Measurements from ENCODE around the gene MAPKAP1. TPM values are rescaled to one million over a fixed set of nuclear protein-coding genes. Genes with fewer than 3 reads are reported as not detected.

Gene MAPKAP1
- total RNA-seq, 1 donor from 2014 or later: 56.6 TPM

DNA sequence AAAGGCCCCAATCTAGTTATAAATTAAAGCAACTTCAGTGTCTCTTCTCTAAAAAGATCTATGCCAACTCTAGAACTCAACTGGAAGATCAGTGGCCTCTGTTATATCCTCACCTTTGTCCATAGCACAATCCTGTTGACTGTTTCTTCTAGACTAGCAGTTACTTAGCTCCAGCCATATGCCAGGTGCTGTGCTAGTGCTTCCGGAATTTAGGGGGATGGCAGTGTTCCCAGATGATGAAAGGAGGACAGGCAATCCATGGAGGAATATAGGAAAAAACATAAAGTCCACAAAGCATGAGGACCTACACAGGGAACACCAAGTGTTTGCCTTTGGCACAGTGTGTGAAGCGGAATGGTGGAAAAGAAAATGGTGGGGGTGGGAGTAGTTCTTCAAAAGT, 214.3 kb downstream of the MAPKAP1 start:
- Mint-ChIP-seq H3K27me3 (ENCODE audit: insufficient read depth, low read depth) (peaks cover 6% of the 10 kb centered on the region), H3K4me1 (peaks cover 20% of the 10 kb centered on the region), H3K4me3 (no peak overlapping the region), H3K9me3 (no peaks in the 10 kb centered on the region), H3K36me3 (no peaks in the 10 kb centered on the region), H3K27ac (no peak overlapping the region)
- Histone ChIP-seq H3K36me3 (no peaks in the 10 kb centered on the region), H3K27me3 (no peaks in the 10 kb centered on the region), H3K9me3 (ENCODE audit: low read depth) (no peaks in the 10 kb centered on the region), H2AFZ (replicated peaks) (no peak overlapping the region), H3K9ac (no peak overlapping the region), H3K4me2 (no peak overlapping the region), H3F3A (ENCODE audit: low read depth) (no peaks in the 10 kb centered on the region), H3K27ac (no peak overlapping the region), H3K4me3 (no peak overlapping the region), H4K20me1 (ENCODE audit: low read depth) (no peaks in the 10 kb centered on the region), H3K79me2 (ENCODE audit: low read depth) (no peaks in the 10 kb centered on the region), H3K4me1 (peaks cover 8% of the 10 kb centered on the region)
- DNase-seq (ENCODE audit: low spot score): no peak
- TF ChIP-seq EZH2phosphoT487 (IDR thresholded peaks at IDR 0.05): no peak
- TF ChIP-seq, protein P1, sequence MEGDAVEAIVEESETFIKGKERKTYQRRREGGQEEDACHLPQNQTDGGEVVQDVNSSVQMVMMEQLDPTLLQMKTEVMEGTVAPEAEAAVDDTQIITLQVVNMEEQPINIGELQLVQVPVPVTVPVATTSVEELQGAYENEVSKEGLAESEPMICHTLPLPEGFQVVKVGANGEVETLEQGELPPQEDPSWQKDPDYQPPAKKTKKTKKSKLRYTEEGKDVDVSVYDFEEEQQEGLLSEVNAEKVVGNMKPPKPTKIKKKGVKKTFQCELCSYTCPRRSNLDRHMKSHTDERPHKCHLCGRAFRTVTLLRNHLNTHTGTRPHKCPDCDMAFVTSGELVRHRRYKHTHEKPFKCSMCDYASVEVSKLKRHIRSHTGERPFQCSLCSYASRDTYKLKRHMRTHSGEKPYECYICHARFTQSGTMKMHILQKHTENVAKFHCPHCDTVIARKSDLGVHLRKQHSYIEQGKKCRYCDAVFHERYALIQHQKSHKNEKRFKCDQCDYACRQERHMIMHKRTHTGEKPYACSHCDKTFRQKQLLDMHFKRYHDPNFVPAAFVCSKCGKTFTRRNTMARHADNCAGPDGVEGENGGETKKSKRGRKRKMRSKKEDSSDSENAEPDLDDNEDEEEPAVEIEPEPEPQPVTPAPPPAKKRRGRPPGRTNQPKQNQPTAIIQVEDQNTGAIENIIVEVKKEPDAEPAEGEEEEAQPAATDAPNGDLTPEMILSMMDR (IDR thresholded peaks at IDR 0.05): no peak
- no peak for TF ChIP-seq EZH2 (IDR thresholded peaks at IDR 0.05)

GRCh38 chr9:125487842-125488241, 219.2 kb downstream of the MAPKAP1 start:
- TF ChIP-seq, protein P1 (IDR thresholded peaks at IDR 0.05): no peak
- TF ChIP-seq EZH2phosphoT487 (IDR thresholded peaks at IDR 0.05) (no peak), EZH2 (IDR thresholded peaks at IDR 0.05) (no peak)
- no peak overlapping the region for H3K27ac Mint-ChIP-seq
- H3K9me3 Mint-ChIP-seq: no peaks in the 10 kb centered on the region
- no peaks in the 10 kb centered on the region for H3F3A ChIP-seq (ENCODE audit: low read depth)
- H3K4me1 ChIP-seq: no peaks in the 10 kb centered on the region
- no peak overlapping the region for H3K27ac ChIP-seq
- H3K36me3 Mint-ChIP-seq: no peaks in the 10 kb centered on the region
- no peak overlapping the region for H3K9ac ChIP-seq
- no peak overlapping the region for H2AFZ ChIP-seq (replicated peaks)
- H3K4me3 ChIP-seq: no peak overlapping the region
- H4K20me1 ChIP-seq (ENCODE audit: low read depth): peaks cover 5% of the 10 kb centered on the region
- no peak overlapping the region for H3K4me2 ChIP-seq
- DNase-seq (ENCODE audit: low spot score): no peak
- H3K9me3 ChIP-seq (ENCODE audit: low read depth): no peaks in the 10 kb centered on the region
- no peaks in the 10 kb centered on the region for H3K36me3 ChIP-seq
- H3K4me3 Mint-ChIP-seq: no peak overlapping the region
- H3K27me3 ChIP-seq: no peaks in the 10 kb centered on the region
- peaks cover 7% of the 10 kb centered on the region for H3K27me3 Mint-ChIP-seq (ENCODE audit: insufficient read depth, low read depth)
- H3K79me2 ChIP-seq (ENCODE audit: low read depth): no peaks in the 10 kb centered on the region
- peaks cover 20% of the 10 kb centered on the region for H3K4me1 Mint-ChIP-seq

DNA sequence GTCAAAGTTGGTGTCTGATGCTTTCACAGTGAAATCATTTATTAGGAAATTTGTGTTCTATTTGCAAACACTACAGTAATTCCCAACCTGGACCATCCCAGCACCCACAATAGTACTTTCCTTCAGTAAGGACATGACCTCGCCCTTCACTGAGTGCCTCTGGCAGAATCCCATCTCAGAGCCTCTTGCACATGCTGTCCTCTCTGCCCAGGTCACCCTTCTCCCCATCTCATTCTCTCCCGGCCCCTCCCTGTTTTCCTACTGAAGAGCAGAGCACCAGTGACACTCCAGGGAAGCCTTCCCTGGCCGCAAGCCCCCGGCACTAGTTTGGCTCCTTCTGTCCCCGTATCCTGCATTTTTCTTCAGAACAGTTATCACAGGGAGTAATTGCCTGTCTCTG, 220.4 kb downstream of the MAPKAP1 start:
- H3K4me3 ChIP-seq: no peak overlapping the region
- no peaks in the 10 kb centered on the region for H3K9me3 ChIP-seq (ENCODE audit: low read depth)
- Mint-ChIP-seq H3K27me3 (ENCODE audit: insufficient read depth, low read depth) (peaks cover 7% of the 10 kb centered on the region), H3K36me3 (no peaks in the 10 kb centered on the region), H3K27ac (no peak overlapping the region), H3K4me3 (no peak overlapping the region), H3K9me3 (no peaks in the 10 kb centered on the region), H3K4me1 (peaks cover 20% of the 10 kb centered on the region)
- H3K27ac ChIP-seq: no peak overlapping the region
- TF ChIP-seq EZH2 (IDR thresholded peaks at IDR 0.05) (no peak), EZH2phosphoT487 (IDR thresholded peaks at IDR 0.05) (no peak)
- TF ChIP-seq, protein P1 (IDR thresholded peaks at IDR 0.05): no peak
- H3K4me2 ChIP-seq: no peak overlapping the region
- no peaks in the 10 kb centered on the region for H3F3A ChIP-seq (ENCODE audit: low read depth)
- H3K27me3 ChIP-seq: no peaks in the 10 kb centered on the region
- no peaks in the 10 kb centered on the region for H3K79me2 ChIP-seq (ENCODE audit: low read depth)
- no peak overlapping the region for H2AFZ ChIP-seq (replicated peaks)
- H3K9ac ChIP-seq: no peak overlapping the region
- no peaks in the 10 kb centered on the region for H3K36me3 ChIP-seq
- no peaks in the 10 kb centered on the region for H3K4me1 ChIP-seq
- peaks cover 5% of the 10 kb centered on the region for H4K20me1 ChIP-seq (ENCODE audit: low read depth)
- DNase-seq (ENCODE audit: low spot score): no peak
